Measurements from ENCODE around the gene ARHGAP10.

The ARHGAP10 gene

DNA sequence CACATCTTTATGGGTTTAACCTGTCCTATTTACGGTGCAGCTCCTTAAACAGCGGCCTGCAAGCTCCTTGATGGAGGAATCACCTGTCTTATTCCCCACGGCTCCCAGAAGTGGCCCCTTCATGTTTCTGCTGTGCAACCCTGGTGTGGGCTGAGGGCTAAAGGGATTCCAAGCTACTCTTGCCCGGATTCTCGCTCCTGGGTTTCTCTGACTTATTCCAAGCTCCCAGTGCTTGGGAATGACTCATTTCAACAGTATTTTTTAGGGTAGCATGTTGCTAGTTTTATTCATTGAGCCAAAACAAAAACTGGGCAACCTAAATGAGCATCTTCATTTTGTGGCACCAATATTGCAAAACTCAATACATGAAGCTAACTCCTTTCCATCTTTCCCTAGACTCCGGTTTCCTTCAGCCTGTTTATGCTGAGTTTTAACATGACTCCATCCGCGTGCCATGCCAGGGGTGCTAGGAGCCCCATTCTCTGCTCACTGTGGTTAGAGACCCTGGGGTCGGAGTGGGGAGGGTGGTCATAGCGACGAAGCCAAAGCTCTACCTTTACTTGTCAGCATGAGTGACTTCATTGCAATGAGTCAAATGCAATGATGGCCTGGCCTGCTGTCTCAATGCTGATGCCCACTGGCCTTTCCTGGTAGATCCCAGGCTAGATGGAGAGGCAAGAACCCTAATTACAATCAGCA, 360.6 kb downstream of the ARHGAP10 start:
- TF ChIP-seq, protein P1, sequence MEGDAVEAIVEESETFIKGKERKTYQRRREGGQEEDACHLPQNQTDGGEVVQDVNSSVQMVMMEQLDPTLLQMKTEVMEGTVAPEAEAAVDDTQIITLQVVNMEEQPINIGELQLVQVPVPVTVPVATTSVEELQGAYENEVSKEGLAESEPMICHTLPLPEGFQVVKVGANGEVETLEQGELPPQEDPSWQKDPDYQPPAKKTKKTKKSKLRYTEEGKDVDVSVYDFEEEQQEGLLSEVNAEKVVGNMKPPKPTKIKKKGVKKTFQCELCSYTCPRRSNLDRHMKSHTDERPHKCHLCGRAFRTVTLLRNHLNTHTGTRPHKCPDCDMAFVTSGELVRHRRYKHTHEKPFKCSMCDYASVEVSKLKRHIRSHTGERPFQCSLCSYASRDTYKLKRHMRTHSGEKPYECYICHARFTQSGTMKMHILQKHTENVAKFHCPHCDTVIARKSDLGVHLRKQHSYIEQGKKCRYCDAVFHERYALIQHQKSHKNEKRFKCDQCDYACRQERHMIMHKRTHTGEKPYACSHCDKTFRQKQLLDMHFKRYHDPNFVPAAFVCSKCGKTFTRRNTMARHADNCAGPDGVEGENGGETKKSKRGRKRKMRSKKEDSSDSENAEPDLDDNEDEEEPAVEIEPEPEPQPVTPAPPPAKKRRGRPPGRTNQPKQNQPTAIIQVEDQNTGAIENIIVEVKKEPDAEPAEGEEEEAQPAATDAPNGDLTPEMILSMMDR (IDR thresholded peaks at IDR 0.05; ENCODE audit: low read depth, low read length) = no peak
- no peak for DNase-seq (ENCODE audit: low read depth, low spot score)
- H3K4me3 ChIP-seq (ENCODE audit: low read depth, low read length) = no peak overlapping the region
- in situ Hi-C loops (cut with HindIII; ENCODE audit: low sequenced_read_pairs) = no loop called here

DNA sequence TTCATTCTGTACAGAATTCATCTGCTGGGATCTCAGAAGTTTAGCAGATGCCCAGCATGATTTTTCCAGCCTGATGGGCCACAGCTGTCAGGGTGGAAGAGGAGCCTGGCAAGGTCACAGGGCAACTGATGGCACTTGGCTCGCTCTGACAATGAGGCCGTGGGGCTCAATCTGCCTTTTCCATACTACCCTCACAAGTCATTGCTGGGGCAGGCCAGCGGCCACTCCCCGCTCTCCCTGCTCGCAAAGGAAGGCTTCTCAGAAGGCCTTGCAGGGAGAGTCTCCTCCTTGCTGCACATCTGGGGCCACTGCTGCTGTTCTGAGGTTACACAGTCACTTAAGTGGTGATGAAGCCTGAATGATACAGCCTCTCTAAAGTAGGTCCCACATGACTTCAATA, 361.2 kb downstream of the ARHGAP10 start:
- no peak for DNase-seq (ENCODE audit: low read depth, low spot score)
- in situ Hi-C loops (cut with HindIII; ENCODE audit: low sequenced_read_pairs) = no loop called here
- no peak overlapping the region for H3K4me3 ChIP-seq (ENCODE audit: low read depth, low read length)
- TF ChIP-seq, protein P1 (IDR thresholded peaks at IDR 0.05; ENCODE audit: low read depth, low read length) = no peak

DNA sequence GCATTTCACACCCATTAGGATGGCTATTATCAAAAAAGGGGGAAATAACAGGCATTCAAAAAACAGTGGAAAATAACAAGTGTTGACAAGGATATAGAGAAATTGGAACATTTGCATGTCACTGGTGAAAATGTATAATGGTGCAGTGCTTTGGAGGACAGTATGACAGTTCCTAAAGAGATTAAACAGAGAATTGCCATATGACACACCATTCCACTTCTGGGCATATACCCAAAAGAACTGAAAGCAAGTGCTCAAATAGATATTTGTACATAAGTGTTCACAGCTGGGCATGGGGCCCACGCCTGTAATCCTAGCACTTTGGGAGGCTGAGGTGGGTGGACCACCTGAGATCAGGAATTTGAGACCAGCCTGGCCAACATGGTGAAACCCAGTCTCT, 362.3 kb downstream of the ARHGAP10 start:
- DNase-seq (ENCODE audit: low read depth, low spot score) = no peak
- no peak overlapping the region for H3K4me3 ChIP-seq (ENCODE audit: low read depth, low read length)
- in situ Hi-C loops (cut with HindIII; ENCODE audit: low sequenced_read_pairs) = no loop called here
- TF ChIP-seq, protein P1 (IDR thresholded peaks at IDR 0.05; ENCODE audit: low read depth, low read length) = no peak

DNA sequence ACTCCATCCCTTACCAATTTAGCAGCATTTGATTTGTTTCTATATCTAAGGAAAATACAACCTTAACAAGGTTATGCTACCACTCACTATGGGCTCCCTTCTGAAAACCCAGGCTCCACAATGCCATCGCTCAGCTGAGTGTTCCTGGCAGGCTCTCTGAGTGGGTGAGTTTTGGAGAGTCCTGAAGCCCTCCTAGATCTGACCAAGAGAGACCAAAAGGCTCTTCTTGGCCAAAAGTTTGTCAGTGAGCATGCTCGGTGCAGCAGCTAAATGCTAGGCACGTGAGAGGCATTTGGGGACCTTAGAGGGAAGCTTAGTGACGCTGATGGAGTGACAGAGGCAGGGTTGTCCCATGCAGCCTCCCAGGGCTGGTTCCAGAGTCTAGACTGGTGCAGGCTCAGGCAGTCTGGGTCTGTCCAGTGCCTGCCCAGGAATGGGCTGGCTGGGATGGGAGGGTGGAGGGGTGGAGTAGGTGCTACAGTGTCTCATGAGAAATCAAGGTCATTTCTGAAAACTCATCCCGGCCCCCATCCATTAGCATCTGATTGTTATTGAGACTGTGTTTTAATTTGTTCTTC, 363.5 kb downstream of the ARHGAP10 start:
- TF ChIP-seq, protein P1 (IDR thresholded peaks at IDR 0.05; ENCODE audit: low read depth, low read length) = no peak
- H3K4me3 ChIP-seq (ENCODE audit: low read depth, low read length) = no peak overlapping the region
- DNase-seq (ENCODE audit: low read depth, low spot score) = no peak
- in situ Hi-C loops (cut with HindIII; ENCODE audit: low sequenced_read_pairs) = no loop called here

DNA sequence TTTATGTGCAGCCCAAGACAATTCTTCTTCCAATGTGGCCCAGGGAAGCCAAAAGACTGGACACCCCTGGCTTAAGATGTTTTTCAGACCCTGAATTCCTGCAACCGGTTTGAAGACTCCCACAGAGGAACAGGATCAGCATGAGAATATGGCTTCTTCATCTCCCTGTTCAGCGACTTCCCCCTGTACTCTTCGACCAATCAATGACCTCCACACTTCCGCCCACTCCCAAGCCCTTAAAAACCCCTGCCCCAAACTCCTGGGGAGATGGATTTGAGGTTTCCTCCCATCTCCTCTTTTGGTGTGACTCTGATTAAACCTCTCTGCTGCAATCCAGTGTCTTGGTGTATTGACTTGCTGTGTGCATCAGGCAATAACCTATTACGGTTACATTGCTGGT, 365.9 kb downstream of the ARHGAP10 start:
- DNase-seq (ENCODE audit: low read depth, low spot score) = no peak
- H3K4me3 ChIP-seq (ENCODE audit: low read depth, low read length) = no peak overlapping the region
- TF ChIP-seq, protein P1 (IDR thresholded peaks at IDR 0.05; ENCODE audit: low read depth, low read length) = no peak
- in situ Hi-C loops (cut with HindIII; ENCODE audit: low sequenced_read_pairs) = no loop called here

DNA sequence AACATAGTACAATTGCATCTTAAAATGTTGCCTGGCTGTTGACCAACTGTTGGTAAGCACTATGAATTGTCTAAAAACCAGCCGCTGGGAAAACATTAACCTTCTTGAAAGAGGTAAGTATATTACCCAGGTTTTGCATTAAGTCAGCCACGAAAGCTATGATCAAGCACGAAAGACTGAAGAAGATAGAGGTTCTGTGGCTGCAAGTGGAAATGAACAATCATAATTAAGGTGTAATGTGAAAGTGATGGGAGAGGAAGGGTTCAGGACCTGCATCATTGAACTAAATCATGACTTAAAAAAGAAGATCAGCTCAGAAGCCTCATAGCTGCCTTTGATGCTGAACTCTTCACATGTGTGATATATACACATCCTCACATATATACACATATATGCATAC, 369.3 kb downstream of the ARHGAP10 start:
- DNase-seq (ENCODE audit: low read depth, low spot score) = no peak
- in situ Hi-C loops (cut with HindIII; ENCODE audit: low sequenced_read_pairs) = no loop called here
- no peak overlapping the region for H3K4me3 ChIP-seq (ENCODE audit: low read depth, low read length)
- TF ChIP-seq, protein P1 (IDR thresholded peaks at IDR 0.05; ENCODE audit: low read depth, low read length) = no peak
